ENCODE data around the gene HNRNPM.
A peak's percentile ranks its signal among the peaks of the same experiment; 100 is the strongest.
"Not testable (repeated sequence)": the region's sequence is repeated elsewhere in the genome, so short reads cannot be mapped to it uniquely, and the experiment has no call there.

The HNRNPM gene

DNA sequence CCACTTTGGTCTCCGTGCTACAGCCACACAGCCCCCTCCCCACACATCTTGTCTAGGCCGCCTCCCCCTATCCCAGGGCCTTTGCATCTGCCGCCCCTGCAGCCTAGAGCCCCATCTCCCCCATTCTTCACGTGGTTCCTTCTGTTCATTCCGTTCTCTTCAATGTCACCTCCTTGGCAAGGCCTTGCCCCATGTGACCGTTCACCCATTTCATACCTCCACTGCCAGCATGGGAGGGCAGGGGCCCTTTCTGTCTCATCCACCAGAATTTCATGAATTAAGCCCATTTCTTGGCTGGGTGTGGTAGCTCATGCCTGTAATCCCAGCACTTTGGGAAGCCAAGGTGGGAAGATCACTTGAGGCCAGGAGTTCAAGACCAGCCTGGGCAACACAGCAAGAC lies 15.7 kb upstream of the HNRNPM start:
- no peak for DNase-seq

DNA sequence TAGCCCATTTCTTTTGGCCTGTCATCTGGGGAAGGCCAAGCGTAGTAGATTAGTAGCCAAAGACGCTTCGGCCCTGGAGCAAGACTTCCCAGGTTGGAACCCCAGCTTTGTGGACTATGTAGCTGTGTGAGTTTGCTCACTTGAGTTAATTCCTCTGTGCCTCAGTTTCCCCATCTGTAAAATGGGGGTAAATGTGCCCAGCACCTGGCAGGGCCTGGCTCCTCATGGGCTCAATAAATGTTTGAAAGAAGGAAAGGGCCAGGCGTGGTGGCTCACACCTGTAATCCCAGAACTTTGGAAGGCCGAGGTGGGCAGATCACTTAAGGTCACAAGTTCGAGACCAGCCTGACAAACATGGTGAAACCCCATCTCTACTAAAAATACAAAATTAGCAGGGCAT lies 14.9 kb upstream of the HNRNPM start:
- DNase-seq = no peak

DNA sequence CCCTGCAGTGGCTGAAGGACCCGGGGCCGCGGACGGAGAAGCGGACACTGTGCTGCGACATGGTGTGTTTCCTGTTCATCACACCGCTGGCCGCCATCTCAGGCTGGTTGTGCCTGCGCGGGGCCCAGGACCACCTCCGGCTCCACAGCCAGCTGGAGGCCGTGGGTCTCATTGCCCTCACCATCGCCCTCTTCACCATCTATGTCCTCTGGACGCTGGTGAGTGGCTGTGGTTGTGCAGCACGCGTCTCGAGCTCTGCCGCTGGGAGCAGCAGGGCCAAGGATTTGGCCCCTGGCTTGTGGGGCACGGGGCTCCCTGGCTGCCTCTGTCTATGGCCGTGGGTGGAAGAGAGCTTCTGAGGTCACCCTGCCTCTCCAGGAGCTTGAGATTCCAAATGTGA lies 14.1 kb upstream of the HNRNPM start:
- no peak for DNase-seq

DNA sequence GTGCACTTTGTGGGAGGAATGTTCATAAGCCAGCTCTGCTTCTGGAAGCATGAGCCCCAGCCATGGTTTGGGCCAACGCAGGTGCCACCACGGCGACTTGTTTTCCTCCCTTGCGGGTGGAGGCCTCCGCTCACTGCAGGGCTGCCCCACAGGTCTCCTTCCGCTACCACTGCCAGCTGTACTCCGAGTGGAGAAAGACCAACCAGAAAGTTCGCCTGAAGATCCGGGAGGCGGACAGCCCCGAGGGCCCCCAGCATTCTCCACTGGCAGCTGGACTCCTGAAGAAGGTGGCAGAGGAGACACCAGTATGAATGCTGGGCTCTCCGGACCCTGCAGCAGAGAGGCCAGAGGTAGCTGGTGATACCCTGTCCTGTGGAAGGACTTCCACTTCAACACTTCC lies 6.5 kb upstream of the HNRNPM start:
- DNase-seq = no peak

DNA sequence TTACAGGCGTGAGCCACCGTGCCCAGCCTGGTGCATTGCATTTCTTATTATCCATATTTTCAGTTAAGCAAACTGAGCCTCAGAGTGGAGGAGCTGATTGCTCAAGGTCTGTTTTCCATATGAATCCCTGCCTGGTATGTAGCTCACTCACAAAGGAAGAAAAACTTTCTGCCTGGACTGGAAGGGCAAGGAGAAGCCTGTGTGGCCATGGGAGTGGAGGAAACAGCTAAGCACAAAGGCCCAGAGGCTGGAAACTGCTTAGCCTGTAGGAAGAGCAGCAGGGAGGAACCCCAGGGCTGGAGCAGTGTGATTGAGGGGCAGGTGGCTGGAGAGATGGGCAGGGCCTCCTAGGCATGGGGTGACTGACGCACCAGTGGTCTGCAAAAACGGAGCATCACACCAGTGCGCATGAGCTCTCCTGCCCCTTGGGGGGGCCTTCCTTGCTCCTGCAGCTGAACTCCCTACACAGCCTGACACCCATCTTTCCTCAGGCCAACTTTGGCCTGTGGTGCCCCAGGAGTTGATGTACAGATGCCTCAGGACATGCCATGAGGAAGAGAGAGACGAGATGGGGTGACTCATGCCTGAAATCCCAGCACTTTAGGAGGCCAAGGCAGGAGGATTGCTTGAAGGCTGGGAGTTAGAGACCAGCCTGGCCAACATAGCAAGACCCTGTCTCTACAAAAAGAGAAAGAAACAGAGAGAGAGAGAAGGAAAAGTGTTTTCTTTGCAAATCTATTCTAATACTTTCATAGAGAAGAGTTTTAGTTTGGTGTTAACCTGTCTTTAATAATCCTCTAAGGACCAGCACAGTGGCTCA lies 2.8 kb upstream of the HNRNPM start:
- DNase-seq = no peak

DNA sequence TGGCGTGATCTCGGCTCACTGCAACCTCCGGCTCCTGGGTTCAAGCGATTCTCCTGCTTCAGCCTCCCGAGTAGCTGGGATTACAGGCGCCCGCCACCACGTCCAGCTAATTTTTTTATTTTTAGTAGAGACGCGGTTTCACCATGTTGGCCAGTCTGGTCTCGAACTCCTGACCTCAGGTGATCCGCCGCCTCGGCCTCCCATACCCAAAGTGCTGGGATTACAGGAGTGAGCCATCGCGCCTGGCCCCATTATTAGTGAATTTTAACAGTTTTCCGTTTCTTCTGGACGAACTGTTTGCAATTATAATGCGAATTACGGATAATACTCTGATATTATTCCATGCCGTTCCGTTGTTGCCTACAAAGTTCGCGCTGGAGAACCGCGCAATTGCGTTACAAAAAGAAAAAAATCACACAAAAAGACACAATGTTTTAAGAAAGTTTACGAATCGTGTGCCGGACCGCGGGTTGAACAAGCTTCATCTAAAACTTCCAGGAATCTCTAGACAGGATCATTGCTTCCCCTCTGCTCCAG lies 567 bp upstream of the HNRNPM start:
- not testable (repeated sequence) for DNase-seq

DNA sequence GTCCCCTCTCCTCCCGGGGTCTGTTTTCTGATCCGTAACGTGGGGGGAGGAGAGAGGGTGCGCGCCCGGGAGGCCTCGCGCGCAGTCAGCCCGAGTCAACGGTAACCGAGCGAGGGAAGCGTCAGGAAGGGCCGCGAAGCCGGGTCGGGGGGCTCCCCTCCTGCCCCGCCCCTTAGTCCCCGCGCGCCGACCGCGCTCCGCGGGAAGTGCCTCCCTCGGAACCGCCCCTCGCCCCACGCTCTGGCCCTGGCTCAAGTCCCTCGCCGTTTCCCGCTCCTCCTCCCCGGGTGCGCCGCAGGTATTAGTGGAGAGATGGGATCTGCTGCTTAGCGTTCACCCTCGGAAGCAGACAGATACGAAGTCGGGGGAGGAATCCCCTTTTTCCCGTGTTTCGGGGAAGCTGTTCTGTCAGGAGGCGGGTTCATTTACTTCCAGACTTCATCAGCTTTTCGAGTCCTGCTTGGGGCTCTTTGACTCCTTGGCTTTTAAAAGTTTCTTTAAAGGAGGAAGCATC lies 770 bp downstream of the HNRNPM start:
- DNase-seq = peak; percentile 63

DNA sequence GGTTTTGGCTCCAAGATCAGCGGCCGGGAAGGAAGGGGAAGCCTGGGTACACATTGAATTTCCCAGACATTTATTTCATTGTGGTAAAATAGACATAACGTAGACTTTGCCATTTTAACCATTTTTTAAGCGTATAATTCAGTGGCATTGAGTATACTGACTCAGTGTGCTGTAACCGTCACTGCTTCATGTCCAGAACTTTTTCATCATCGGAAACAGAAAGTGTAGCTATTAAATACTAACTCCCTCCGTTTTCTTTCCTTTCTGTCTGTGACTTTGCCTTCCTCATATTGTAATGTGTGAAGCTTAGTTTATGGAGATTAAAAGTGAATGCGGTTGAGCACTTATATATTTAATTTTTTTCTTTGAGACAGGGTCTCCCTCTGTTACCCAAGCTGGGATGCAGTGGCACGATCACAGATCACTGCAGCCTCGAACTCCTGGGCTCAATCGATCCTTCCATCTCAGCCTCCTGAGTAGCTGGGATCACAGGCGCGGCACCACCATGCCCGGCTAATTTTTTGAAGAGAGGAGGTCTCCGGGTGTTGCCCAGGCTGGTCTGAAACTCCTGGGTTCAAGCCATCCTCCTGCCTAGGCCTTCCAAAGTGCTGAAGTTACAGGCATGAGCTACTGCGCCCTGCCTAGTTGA lies 1.4 kb downstream of the HNRNPM start:
- no peak for DNase-seq

DNA sequence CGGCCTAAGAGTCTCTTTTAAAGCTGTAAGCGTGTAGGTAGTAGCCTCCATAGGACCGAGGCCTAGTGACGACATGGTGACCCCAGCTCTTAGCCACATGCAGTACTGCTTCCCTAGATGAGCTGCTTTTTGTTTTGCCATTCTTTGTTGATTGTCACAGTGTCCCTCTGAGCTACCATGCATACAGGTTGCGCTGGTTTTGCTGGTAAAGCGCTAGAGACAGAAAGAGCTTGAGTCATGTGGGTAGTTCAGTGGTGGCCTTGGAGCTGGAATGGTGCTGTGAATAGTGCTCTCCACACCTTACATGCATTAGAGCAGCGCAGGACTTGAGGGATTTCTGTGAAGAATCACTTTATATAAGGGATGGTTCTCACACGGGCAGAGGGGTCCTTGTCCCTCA lies 5.1 kb downstream of the HNRNPM start:
- DNase-seq = no peak

DNA sequence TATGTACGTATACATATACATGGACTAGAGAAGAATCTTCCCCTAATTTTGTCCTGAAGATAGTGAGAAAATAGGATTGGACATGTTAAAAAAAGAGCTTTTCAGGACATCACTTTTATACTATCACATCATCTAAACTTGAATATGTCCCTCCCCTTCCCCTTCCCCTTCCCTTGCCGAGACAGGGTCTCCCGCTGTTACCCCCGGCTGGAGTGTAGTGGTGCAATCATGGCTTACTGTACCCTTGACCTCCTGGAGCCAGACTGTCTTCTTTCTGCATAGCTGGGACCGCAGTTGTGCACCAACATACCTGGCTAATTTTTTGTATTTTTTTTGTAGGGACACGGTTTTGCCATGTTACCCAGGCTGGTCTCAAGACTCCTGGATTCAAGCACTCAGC lies 6.6 kb downstream of the HNRNPM start:
- no peak for DNase-seq

DNA sequence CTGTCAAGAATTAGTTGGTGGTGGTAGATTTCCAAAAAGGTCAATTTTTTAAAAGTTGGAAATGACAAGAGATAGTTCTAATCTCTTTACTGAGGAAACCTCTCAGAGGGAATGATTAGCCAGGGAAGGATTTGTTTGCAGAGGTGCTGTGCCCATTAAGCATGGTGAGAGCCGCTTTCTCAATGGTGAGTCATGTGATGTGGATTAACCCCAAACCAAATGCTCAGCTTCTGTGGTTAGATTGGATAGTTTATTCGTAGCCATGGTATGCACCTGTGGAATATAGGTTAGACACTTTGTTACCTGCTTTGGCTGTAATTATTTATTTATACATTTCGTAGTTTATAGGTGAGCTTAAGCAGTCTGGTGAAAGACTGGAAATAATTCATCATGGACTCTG lies 7.1 kb downstream of the HNRNPM start:
- DNase-seq = peak; percentile 29

DNA sequence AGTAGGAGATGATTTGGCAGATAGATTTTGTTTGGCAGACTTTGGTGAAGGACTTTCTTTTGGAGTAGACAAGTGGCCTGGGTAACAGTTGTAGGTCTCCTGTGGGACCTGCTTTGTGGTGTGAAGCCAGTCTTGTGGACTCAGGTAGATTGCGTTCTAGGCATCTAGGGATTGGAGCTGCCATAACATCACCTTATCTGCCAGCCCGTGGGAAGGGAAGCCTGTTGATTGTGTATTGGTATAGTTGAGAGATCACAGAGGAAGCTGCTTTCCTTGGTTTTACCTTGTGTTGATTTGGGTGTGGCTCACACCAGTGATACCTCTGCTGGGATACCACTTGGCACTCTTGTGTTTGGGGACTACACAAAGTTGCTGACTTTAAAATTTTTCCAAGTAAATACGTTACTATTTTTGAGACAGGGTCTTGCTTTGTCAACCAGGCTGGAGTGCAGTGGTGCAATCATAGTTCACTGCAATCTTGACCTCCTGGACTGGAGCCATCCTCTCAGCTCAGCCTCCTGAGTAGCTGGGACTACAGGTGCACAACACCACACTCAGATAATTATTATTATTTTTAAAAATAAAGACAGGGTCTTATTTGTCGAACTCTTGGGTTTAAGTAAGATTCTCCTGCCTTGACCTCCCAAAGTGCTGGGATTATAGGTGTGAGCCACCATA lies 7.8 kb downstream of the HNRNPM start:
- no peak for DNase-seq

DNA sequence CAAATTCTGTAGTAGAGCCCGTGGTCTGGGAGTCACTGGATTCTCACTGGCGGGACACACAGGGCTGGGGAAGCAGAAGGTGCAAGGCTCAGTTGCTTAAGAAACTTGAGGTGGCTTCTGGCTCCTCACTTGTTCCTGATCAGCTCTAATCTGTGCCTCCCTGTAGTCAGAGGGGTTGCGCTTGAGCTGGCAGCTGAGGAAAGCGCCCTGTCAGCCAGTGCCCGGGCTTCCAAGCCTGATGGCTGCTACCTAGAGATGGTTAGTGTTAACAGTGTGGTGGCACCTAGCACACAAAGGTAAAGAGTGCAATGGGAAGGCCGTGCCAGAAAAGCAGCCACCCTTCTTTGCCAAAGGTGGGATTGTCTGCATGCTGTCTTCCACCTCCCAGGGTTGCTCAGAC lies 8.8 kb downstream of the HNRNPM start:
- no peak for DNase-seq

DNA sequence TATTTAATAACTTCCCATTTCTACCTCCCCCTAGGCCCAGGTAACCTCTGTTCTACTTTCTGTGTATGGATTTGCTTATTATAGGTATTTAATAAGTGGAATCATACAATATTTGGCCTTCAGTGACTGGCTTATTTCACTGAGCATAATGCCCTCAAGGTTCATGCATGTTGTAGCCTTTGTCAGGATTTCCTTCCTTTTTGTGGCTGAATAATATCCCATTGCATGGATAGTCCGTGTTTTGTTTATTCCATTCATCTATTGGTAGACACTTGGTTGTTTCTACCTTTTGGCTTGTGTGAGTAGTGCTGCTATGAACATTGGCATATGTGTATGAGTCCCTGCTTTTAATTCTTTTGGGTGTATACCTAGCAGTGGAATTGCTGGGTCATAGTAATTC lies 9.4 kb downstream of the HNRNPM start:
- DNase-seq = no peak

DNA sequence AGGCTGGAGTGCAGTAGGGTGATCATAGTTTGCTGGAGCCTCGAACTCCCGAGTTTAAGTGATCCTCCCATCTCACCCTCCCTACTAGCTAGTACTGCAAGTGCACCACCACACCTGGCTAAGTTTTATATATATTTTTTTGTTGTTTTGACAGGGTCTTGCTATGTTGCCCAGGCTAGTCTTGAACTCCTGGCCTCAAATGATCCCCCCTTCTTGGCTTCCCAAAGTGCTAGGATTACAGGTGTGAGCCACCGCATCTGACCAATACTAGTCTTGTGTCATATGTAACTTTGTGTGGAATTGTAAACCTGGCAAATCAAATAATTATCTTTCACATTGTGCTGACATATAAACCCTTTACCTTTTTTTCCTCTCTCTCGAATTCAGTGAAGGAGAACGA lies 10.2 kb downstream of the HNRNPM start:
- no peak for DNase-seq

DNA sequence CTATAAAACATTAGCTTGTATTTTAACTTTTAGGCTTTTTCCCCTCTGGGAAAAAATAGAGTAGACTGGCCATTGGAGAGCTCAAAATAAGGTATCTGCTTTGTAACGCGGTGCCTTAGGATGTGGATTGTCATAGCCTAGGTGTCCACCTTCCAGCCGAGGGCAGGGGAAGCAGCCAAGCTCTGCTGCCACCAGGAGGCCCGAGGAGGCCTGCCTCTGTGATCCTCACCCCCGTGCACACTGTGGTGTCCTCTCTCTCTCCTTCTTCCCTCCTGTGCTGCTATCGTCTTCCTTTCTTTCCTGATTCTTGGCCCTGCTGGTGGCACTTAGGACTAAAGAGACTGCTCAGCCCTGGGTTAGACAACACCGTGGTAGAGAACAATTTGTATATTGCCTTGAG lies 11.3 kb downstream of the HNRNPM start:
- DNase-seq = no peak

DNA sequence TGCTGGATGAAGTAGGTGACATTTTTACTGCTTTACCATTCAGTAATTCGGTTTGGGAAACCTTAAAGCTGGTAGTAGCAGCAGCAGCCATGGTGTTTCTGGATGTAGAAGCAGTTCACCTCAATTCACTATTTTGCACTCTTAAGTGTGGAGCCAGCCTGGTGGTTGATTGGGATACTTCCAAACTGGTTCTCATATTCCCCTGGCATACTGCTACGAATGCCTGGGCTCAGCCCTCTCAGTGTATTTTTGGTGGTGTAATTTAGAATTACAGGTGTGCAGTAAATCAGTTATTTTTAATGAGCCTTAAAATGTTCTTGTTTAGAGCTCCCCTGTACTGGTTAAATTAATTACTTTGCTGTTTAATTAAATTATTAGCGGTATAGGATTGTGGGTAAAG lies 12.4 kb downstream of the HNRNPM start:
- DNase-seq = no peak

DNA sequence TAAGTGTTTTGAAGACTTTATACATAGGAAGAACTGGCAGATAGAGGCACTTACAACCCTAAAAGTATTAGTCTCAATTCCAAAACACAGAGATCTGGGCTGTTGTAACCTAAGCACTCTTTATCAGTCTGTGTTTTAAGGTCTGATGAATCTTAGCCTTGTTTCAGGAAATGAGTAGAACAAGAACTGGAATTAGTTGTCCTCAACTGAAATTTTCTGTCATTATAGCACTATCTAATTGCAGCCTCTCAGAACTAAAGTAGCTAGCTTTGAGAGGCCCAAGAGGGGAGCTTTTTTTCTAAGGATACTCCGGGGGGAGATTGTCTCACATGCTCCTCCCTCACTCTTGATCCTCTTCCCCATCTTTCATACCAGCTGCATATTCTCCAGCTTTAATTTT lies 13.1 kb downstream of the HNRNPM start:
- DNase-seq = no peak

DNA sequence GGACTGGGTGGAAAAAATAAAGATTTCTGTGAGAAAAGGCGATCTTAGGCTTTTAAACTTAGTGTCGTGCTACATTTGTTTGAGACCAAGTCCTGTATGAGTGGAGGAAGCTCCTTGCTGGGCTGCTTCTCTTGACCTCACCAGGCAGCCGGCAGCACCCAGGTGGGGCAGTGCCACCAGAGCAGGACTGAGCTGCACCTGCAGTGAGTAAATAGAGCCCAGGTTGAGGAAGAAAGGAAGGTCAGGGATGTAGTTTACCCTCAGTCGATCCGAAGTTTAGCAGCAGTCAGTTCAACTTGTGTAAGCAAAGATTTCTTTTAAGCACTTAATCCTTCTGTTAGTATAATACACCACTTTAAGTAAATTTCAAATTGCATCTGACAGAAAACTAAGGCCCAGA lies 13.6 kb downstream of the HNRNPM start:
- DNase-seq = no peak

DNA sequence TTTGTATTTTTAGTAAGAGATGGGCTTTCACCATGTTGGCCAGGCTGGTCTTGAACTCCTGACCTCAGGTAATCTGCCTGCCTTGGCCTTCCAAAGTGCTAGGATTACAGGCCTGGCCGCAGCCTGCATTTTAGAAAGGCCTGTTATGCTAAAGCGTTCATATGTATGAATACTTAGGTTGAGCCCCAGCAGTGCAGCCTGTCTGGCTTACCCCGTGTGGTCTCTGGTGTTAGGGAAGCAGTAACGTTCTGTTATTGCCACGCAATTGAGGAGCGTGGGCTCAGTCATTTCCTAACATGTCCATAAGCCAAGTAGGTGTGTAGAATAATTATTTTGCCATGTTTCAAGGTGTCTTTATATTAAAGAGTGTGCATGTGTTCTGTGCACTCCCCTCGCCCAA lies 14.3 kb downstream of the HNRNPM start:
- DNase-seq = no peak

DNA sequence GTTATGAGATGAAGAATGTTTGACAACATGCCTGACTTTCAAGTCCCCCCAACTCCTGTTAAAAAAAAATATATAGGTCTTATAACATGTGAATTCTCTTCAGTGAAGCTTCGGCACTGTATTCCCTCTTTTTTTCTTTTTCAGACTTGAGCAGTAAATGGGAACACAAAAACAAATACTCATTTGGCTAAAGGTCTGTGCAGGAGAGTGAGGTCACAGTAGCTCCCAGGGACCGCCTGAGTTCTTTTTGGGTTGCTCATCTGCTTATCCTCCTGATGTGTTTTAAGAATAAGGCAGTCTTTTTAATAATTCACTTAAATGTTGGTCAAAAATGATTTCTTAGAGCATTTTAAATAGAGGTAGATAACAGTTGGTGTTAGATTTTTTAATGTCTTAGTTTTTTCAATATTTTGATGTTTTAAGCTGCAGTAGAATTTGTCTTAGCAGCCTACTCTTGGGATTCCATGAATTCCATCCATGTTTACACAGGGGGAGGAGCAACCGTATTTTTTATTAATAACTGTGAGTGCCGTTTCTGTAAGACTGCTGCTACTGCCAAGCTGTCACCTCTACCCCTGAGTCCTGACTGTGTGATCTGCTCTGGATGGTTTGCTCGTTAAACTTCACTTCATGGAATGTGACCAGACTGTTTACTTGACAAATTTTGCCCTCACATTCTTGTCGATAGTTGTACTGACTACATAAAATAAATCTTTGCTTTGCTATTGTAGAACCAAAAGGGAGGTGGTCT lies 14.9 kb downstream of the HNRNPM start:
- no peak for DNase-seq

DNA sequence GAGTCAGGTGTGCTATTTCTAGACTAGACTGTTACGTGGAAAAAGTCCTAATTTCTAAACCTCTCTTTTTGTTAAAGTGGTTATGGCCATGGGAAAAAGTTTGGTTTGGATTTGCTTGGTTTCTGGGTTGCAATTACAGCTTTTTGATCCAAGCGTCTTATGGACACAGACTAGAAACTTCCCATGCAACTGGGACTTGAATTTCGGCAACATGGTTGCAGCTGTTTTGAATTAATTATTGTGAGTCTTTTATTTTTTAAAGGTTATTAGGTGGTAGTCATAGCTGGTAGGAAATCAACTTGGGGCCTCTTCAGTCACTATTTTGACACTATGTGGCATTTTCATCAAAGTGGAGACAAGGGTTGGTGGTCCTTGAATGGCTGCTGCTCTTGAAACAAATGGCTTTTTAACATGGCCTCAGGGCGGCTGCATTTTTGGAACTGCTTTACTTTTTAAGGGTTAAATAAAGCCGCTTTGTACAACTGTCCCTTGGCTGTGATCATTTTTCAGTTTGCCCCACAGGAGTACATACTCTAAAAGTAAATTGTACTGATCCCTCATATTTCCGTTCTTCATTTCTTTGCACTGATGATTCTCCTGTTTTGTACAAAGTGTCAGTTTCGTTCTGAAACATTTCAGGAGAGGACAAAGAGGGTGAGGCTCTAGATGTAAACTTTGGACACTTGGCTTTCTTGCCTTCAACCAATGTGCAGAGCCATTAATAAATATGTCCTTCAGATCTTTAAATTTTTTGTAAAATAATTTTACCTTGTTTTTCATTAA lies 15.9 kb downstream of the HNRNPM start:
- no peak for DNase-seq
